Measurements from ENCODE around the gene GPR55.

GPR55 gene

DNA sequence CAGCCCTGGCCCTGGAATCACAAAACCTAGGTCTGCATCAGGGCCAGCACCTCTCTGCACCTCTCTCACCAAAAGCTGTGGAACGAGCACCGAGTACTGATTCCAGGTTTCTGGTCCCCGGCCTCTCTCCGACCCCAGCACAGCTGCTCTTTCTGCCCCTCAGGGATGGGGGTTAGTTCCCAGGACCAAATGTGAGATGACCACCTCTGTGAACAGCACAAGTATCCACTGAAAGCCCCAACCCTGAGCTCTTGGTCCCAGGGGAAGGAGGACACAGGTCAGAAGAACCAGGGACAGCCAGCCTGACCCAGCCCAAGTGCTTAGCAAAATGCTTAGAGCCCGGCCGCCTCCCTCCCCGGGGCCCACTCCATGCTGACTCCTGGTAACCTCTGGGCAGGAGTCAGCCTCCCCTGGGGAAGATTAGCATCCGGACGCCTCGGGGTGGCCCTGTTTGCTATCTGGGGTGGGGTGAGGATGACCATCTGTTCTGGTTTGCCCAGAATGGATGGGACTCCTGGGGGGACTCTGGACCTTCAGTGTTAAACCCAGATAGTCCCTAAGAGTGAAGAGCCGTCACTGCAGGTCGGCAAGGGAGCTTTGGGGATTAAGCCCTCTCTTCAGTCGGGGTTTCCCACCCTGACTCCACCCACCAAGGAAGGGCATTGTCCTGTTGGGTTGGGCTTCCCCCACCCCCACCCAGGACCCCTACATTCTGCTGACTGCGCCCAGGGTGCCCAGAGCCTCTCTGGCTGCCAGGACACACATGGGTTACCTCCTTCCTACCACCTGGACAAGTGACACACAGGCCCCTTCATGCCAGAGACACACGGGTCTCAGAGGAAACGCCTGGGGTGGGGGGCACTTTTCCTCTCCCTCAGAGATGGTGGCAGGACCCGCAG lies 9.4 kb upstream of the GPR55 start:
- DNase-seq (ENCODE audit: low spot score), result no peak

GRCh38 chr2:230933521-230934180 lies 8.6 kb upstream of the GPR55 start:
- DNase-seq (ENCODE audit: low spot score), result no peak

DNA sequence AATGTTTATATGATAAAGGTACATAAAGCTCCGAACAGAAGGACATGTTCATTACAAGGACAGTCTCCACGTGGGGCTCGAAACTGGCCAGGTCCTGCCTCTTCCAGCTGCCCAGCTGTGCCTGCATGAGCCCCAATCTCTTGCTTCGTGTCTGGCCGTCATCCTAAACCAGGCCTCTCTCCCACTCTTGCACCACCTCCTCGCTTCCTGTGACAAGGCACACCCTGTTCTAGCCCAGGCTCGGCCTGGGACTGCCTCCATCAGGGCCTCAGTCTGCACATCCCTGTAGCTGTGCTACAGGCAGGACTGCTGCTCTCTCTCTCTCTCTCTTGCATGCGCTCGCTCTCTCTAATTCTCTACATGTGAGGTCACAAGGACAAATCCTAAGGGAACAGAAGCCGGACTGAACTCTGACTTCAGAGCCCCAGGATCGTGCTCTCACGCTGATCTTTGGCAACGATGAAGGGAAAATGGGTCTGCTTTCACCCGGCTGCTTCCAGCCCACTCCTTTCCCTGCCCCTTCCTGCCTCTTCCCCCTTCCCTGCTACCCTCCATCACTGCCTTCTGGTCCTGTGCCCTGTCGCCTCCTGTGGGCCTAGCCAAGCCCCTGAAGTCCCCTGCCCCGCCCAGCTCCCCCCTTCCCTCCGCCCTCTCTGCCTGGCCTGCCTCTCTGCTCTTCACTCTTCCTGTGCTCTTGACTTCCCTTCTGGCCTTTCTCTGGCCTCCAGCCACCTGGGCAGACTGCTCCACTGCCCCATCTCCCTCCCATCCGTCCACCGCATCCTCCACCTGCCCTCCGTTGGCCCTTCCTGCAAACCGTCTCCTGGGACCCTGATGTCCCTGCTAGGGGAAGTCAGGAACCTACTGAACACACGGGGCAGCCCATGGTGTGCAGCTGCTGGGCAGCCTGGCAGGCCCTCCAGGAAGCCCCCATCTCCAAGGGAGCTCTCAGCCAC lies 7.8 kb upstream of the GPR55 start:
- DNase-seq (ENCODE audit: low spot score), result no peak

GRCh38 chr2:230931556-230932231 lies 6.7 kb upstream of the GPR55 start:
- DNase-seq (ENCODE audit: low spot score), result no peak

DNA sequence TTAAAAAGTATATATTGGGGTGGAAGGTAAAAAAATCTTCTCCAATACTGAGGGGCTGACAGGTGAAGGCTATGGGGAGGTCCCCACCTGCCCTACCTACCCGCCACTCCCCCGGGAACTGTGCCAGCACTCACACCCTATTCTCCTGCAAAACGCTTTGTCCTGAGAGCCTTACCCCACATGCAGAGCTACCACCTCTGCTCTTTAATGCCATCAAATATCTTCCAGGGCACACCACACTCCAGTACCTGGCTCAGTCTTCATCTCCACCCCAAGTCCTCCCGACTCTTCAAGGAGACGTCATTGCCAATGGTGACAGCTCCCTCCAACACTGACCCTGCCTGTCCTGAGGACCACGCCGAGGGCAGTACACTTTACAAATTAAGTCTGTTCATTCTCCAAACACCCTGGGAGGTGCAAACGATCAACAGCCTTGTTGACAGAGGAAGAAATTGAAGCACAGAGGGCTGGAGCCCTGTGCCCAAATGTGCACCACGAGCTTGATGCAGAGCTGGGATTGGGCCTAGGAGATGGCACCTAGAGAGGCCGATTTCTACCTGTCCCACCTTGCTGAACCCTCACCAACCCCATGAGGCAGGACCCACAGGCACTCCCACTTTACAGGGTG lies 6.0 kb upstream of the GPR55 start:
- DNase-seq (ENCODE audit: low spot score), result no peak

GRCh38 chr2:230930149-230930780 lies 5.2 kb upstream of the GPR55 start:
- no peak for DNase-seq (ENCODE audit: low spot score)

DNA sequence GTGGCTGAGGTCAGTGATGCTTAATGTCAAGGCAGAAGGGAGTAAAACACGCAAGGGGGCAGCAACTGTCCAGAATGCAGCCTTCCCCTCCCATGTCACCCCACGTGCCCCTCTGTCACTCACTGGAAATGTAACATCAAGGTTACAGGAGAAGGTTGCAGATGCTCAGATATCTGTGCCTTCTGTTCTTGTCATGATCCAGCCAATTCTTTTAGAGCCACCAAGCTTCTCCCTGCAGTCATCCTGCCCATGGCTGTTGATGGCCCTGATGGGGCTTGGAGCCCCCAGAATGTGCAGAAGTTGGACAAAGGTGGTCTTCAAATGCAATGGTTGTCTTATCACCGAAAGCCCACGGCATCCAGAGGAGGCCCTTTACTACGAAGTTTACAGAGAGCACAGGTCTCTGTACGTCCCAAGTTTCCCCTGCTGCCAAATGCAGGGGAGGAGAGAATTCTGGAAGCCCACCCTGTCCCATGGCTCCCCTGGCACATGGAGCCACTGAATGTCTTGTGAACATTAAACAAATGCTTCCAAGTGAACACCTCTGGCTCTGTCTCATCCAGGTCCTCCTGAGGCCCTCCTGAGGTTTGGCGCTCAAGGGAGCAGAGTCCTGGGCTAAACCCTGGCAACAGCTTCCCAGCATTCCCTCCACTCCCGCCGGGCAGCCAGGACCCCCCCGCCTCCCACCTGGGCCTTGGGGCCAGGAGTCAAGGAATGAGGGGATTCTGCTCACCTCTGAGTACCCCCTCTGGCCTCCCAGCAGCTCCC lies 4.5 kb upstream of the GPR55 start:
- DNase-seq (ENCODE audit: low spot score), result no peak

- DNase-seq (ENCODE audit: low spot score), result no peak
Observed at GRCh38 chr2:230928701-230929380, 3.8 kb upstream of the GPR55 start.

- DNase-seq (ENCODE audit: low spot score), result no peak
Observed at GRCh38 chr2:230927711-230928341, 2.8 kb upstream of the GPR55 start.

DNA sequence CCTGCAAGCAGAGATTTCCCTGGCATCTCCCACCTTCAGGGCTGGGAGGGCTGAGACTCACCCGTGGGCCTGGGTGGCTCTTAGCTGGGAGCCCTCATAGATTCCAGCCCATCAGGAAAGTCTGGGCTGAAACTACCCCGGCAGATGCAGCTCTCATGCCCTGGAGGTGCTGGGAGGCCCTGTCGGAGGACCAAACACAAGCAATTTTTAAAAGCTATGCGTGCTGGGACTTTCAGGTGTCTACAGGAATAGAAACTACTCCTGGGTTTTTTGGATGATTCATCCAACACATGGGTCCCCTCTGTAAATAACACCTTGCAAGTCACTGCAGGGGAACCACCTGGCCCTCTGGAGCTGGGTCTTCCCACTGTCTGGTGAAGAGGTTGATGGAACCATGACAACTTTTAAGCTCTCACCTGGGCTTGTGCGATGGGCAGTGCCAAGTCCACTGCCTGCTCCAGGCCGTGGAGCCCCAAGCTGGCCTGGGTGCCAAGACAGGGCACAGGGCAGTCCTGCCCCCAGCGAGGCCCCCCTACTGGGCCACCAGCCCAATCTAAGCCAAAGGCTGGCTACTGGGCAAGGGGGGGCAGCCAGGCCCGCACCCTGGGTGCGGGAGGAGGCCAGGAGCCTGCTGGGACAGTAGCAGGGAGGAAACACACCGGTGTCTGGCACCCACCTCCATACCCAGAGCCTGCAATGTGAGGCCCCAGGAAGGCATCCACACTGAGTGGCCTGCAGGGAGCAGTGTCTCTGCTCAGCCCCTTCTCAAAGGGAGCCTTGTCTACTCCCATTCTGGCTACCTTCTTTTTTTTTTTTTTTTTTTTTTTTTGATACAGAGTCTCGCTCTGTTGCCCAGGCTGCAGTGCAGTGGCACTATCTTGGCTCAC lies 1.1 kb upstream of the GPR55 start:
- DNase-seq (ENCODE audit: low spot score), result peak; percentile 27

DNA sequence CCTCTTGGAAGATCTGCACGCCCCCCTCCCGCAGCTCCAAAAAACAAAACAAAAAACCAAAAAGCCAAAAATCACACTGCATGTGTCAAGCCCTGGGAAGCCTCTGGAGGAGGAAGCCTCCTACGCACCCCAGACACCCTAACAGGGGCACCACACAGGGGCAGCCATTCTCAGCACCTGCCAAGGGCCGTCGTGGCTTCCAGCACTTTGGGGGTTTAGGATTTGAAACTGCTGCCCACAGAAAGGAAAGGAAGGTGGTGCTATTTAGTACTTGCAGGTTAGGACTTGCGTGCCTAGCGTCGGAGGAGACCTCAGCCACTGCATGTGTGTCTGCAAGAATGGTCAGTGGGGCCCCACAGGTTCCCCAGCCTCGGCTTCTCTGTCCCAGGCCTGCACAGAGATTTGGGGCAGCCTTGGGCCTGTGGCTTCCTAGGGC lies 419 bp upstream of the GPR55 start:
- DNase-seq (ENCODE audit: low spot score), result no peak

- no peak for DNase-seq (ENCODE audit: low spot score)
Observed at GRCh38 chr2:230924092-230924469, 961 bp downstream of the GPR55 start.

GRCh38 chr2:230922951-230923717 lies 1.9 kb downstream of the GPR55 start:
- DNase-seq (ENCODE audit: low spot score), result no peak

GRCh38 chr2:230921806-230922595 lies 3.0 kb downstream of the GPR55 start:
- no peak for DNase-seq (ENCODE audit: low spot score)

DNA sequence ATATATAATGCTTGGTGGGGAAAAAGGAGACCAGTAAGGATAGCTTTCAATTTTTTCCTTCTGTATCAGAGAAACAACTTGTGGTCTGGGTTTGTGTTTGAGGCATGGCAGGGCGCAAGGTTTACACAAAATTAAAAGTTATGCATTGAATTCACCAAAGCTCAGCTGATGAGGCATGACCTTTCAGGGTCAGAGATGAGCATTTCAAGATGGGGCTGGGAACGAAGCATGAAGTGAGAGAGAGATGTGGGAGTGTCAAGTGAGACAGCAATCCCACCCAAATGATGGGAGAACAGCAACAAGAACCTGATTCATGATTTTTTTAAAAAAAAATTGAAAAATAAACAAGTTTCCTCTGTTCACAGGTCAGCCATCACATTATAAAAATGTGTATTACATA lies 4.9 kb downstream of the GPR55 start:
- no peak for DNase-seq (ENCODE audit: low spot score)

GRCh38 chr2:230919681-230920080 lies 5.4 kb downstream of the GPR55 start:
- no peak for DNase-seq (ENCODE audit: low spot score)
